Right lobe of liver (tissue), 4 donors: Measurements from ENCODE around the gene P2RX3.

ENCODE experiments used
- CTCF ChIP-seq, 4 donors: fragments of 200-600 bp in 3 of 4; fragments of 450-650 bp in 1 of 4; IDR thresholded peaks; one replicate each; pipeline versions ENCODE4 v1.5.1 to v1.8.0; 2016 to 2022; ENCODE audit warnings: antibody characterized with exemption in 4 of 4, mild to moderate bottlenecking in 2 of 4
- POLR2A ChIP-seq: fragments of 450-650 bp; IDR thresholded peaks from one replicate; pipeline ENCODE4 v1.6.1; 2017; ENCODE audit warnings: antibody characterized with exemption, mild to moderate bottlenecking
- donor health status: DM: no; HTN: no; CAD: no.
- donor health status: DM: no; HTN: no; CAD: no.
- donor health status: DM: no; HTN: yes; CAD: no.

GRCh38 chr11:57345555-57346211 is 7.5 kb downstream of the P2RX3 start:
- TF ChIP-seq CTCF (IDR thresholded peaks at IDR 0.05) (peak; percentile 68 to 84 (median 81)), POLR2A (no peak)
